Transverse colon (tissue), 4 donors: ENCODE results near the gene AMOTL1. TPM values are rescaled to one million over a fixed set of nuclear protein-coding genes. Genes with fewer than 3 reads are reported as not detected.

Source experiments
- DNase-seq: peaks from one replicate; pipeline ENCODE4 v3.0.0-alpha.2; 2019
- H3K27ac ChIP-seq, 4 donors: fragments of 200-600 bp; sonication (generic); 2 replicates each; pipeline ENCODE4 v1.5.1; 2016 to 2018; ENCODE audit warnings: inconsistent platforms in 4 of 4
- H3K27me3 ChIP-seq: fragments of 200-600 bp; sonication (generic); 2 replicates; pipeline ENCODE4 v1.5.1; 2017; ENCODE audit warnings: inconsistent platforms
- H3K36me3 ChIP-seq, 4 donors: fragments of 200-600 bp; sonication (generic); 2 replicates each; pipeline ENCODE4 v1.5.1; 2017 to 2019; ENCODE audit warnings: inconsistent platforms in 4 of 4
- H3K4me1 ChIP-seq, 4 donors: fragments of 200-600 bp; sonication (generic); 2 replicates each; pipeline ENCODE4 v1.5.1; 2017 to 2020; ENCODE audit warnings: inconsistent platforms in 4 of 4
- H3K4me3 ChIP-seq, 4 donors: fragments of 200-600 bp; sonication (generic); 1 replicate in 1 of 4; 2 replicates in 3 of 4; pipeline versions ENCODE4 v1.5.1 to v1.6.1; 2017 to 2019; ENCODE audit warnings: inconsistent platforms in 4 of 4
- H3K9me3 ChIP-seq, 2 donors: fragments of 200-600 bp; sonication (generic); 2 replicates each; pipeline ENCODE4 v1.5.1; 2017 to 2019; ENCODE audit warnings: inconsistent platforms in 2 of 2
- CTCF ChIP-seq, 5 experiments: fragments of 200-600 bp in 3 of 5; fragments of 450-650 bp in 2 of 5; sonication (generic) in 3 of 5; IDR thresholded peaks; 1 replicate in 2 of 5; 2 replicates in 3 of 5; pipeline ENCODE4 v1.5.1; 2016 to 2017; ENCODE audit warnings: antibody characterized with exemption in 5 of 5, inconsistent platforms in 3 of 5, mild to moderate bottlenecking in 2 of 5, moderate library complexity in 1 of 5
- EP300 ChIP-seq: sonication (generic); formaldehyde crosslinking; IDR thresholded peaks from one replicate; pipeline ENCODE4 v1.6.1; 2017; ENCODE audit warnings: antibody characterized with exemption, low read depth
- POLR2A ChIP-seq: fragments of 450-650 bp; IDR thresholded peaks from one replicate; pipeline ENCODE4 v1.6.1; 2016; ENCODE audit warnings: antibody characterized with exemption, mild to moderate bottlenecking, moderate library complexity
- POLR2AphosphoS5 ChIP-seq, 3 donors: sonication (generic); formaldehyde crosslinking; IDR thresholded peaks; one replicate each; pipeline ENCODE4 v1.6.1; 2016; ENCODE audit warnings: antibody characterized with exemption in 3 of 3
- WGBS, 2 donors: methylation state at CpG; one replicate each; pipeline ENCODE4 v1.1.5; 2018; ENCODE audit warnings: low coverage in 1 of 2; 5-methylcytosine and 5-hydroxymethylcytosine counted together
- in situ Hi-C, 4 donors: fragments of 200-750 bp; cut with MboI; loops; one replicate each; pipeline versions ENCODE4 v1.15.0 to v1.15.1; 2017; ENCODE audit warnings: low sequenced_read_pairs in 3 of 4, low pct_ligation_motif_present in 1 of 4, low pct_unique_long_range_greater_than_20kb in 1 of 4
- intact Hi-C: fragments of 100-400 bp; cut with DNase I; formaldehyde crosslinking; loops from one replicate; pipeline ENCODE4 v1.15.1; 2023; ENCODE audit warnings: low total_unique reads
- total RNA-seq, 4 donors: library from RNA; depleted of rRNA; stranded (reverse); fragments of >200 nt; gene quantifications; one replicate each; pipeline ENCODE4 v1.1.0, GENCODE V29; 2016

AMOTL1 gene
- total RNA-seq, 4 donors from 2014 or later, result 14.3 to 23.9 (median 16.8) TPM

DNA sequence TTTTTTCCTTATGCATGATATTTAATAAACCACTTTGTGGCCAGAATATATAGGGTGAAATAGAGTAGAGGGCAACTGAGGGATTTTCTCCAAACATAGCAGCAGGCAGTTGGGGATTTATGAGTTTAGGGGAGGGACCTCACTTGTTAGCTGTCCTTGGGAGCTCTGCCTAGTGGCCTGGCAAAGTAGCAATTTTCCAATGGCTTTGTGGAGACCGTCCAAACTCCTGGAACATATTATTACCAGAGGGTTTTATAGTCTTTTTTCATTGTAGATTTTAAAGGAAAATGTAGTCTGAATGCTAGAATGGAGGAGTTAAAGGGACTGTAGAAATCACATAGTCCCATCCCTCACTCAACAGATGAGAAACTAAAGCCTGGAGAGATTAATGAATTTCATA, 32.3 kb downstream of the AMOTL1 start:
- TF ChIP-seq POLR2A, result no peak
- peak in 1 of 3 donors; percentile 8 for TF ChIP-seq POLR2AphosphoS5 (IDR thresholded peaks at IDR 0.05)
- TF ChIP-seq CTCF (IDR thresholded peaks at IDR 0.05), result no peak
- TF ChIP-seq EP300, result no peak
- no peak overlapping the region for H3K4me3 ChIP-seq
- H3K27me3 ChIP-seq, result no peaks in the 10 kb centered on the region
- intact Hi-C loops, result no loop called here
- H3K9me3 ChIP-seq, result no peaks in the 10 kb centered on the region
- no peaks in the 10 kb centered on the region for H3K36me3 ChIP-seq
- DNase-seq, result no peak
- H3K27ac ChIP-seq, result peak overlapping the region; percentile 44 to 63 (median 57)
- WGBS, 2 donors, result 0 to 24% methylated on average over 1 of the region's 1 CpG
- peaks cover 0 to 20% (median 11%) of the 10 kb centered on the region in 4 donors for H3K4me1 ChIP-seq
- in situ Hi-C loops, result no loop called here

- Histone ChIP-seq H3K27me3 (no peaks in the 10 kb centered on the region), H3K27ac (peak overlapping the region; percentile 44 to 63 (median 57)), H3K4me1 (peaks cover 8 to 28% (median 12%) of the 10 kb centered on the region in 4 donors), H3K4me3 (no peak overlapping the region), H3K36me3 (no peaks in the 10 kb centered on the region), H3K9me3 (no peaks in the 10 kb centered on the region)
- WGBS, 2 donors, result 76 to 90% methylated on average over 1 to 4 of the region's 4 CpGs
- DNase-seq, result no peak
- no peak for TF ChIP-seq POLR2A
- TF ChIP-seq POLR2AphosphoS5 (IDR thresholded peaks at IDR 0.05), result peak in 1 of 3 donors; percentile 33
- TF ChIP-seq EP300, result peak; percentile 9
- no peak for TF ChIP-seq CTCF (IDR thresholded peaks at IDR 0.05)
- intact Hi-C loops, result no loop called here
- in situ Hi-C loops, result no loop called here
Observed at GRCh38 chr11:94801866-94802460, 33.8 kb downstream of the AMOTL1 start.

DNA sequence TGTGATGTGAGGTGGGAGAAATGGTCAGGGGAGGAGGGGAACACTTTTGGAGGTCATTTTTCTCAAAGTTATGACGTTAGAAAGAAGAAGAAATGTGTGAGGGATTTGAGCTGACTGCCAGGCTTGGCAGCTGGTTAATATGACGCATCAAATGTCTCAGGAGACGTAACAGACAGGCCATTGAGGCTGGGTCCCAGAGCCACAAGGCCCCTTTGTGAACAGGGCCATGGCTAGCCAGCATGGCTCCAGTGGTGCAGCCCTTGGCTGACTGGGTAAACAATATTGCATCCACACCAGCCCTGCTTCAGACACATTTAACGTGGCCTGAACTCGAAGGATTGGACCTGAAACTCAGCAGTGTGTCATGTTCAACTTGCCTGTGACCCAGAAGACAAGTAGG, 34.3 kb downstream of the AMOTL1 start:
- WGBS, 2 donors, result 70 to 84% methylated on average over 2 to 5 of the region's 5 CpGs
- peaks cover 9 to 28% (median 12%) of the 10 kb centered on the region in 4 donors for H3K4me1 ChIP-seq
- no peaks in the 10 kb centered on the region for H3K9me3 ChIP-seq
- TF ChIP-seq EP300 (no peak), POLR2A (no peak)
- intact Hi-C loops (no loop called here), in situ Hi-C loops (no loop called here)
- H3K4me3 ChIP-seq, result no peak overlapping the region
- no peak for DNase-seq
- H3K27me3 ChIP-seq, result no peaks in the 10 kb centered on the region
- peak overlapping the region; percentile 44 to 63 (median 57) for H3K27ac ChIP-seq
- no peaks in the 10 kb centered on the region for H3K36me3 ChIP-seq

- intact Hi-C loops, result no loop called here
- Histone ChIP-seq H3K4me3 (no peak overlapping the region), H3K9me3 (no peaks in the 10 kb centered on the region), H3K4me1 (peaks cover 9 to 28% (median 12%) of the 10 kb centered on the region in 4 donors), H3K36me3 (no peaks in the 10 kb centered on the region), H3K27me3 (no peaks in the 10 kb centered on the region), H3K27ac (peak overlapping the region in 2 of 4 donors; percentile 55 to 59)
- TF ChIP-seq POLR2AphosphoS5 (IDR thresholded peaks at IDR 0.05) (no peak), EP300 (no peak), CTCF (IDR thresholded peaks at IDR 0.05) (no peak), POLR2A (no peak)
- in situ Hi-C loops, result no loop called here
- no peak for DNase-seq
Observed at GRCh38 chr11:94803491-94803890, 35.3 kb downstream of the AMOTL1 start.

- in situ Hi-C loops, result no loop called here
- Histone ChIP-seq H3K36me3 (no peaks in the 10 kb centered on the region), H3K27me3 (no peaks in the 10 kb centered on the region), H3K9me3 (no peaks in the 10 kb centered on the region), H3K4me1 (peaks cover 9 to 28% (median 11%) of the 10 kb centered on the region in 4 donors), H3K4me3 (no peak overlapping the region), H3K27ac (peak overlapping the region in 3 of 4 donors; percentile 11 to 36 (median 19))
- no peak for TF ChIP-seq EP300
- TF ChIP-seq CTCF (IDR thresholded peaks at IDR 0.05), result no peak
- no peak for TF ChIP-seq POLR2A
- TF ChIP-seq POLR2AphosphoS5 (IDR thresholded peaks at IDR 0.05), result no peak
- intact Hi-C loops, result no loop called here
- 48% methylated on average over 4 of the region's 4 CpGs; no CpG with 5 or more reads in 1 of the 2 donors for WGBS, 2 donors
- DNase-seq, result no peak
Observed at GRCh38 chr11:94804874-94805273, 36.7 kb downstream of the AMOTL1 start.
